IMR-90 (cell line): ENCODE data around the gene EFHD1.

Experiments
- ELK1 ChIP-seq: fragments of 150-350 bp; IDR thresholded peaks from 2 replicates; pipeline ENCODE4 v1.6.1; 2016; ENCODE audit warnings: low read depth, mild to moderate bottlenecking, low read length, moderate library complexity, borderline replicate concordance
- FOS ChIP-seq: fragments of 150-350 bp; IDR thresholded peaks from 2 replicates; pipeline ENCODE4 v1.6.1; 2016; ENCODE audit warnings: low read depth, low read length
- MAFK ChIP-seq: IDR thresholded peaks from 2 replicates; pipeline ENCODE4 v1.6.1; 2012; ENCODE audit warnings: low read depth, low read length, improper control_type of control experiment
- MAZ ChIP-seq: IDR thresholded peaks from 2 replicates; pipeline ENCODE4 v1.6.1; 2012; ENCODE audit warnings: low read depth, mild to moderate bottlenecking, low read length, improper control_type of control experiment, moderate library complexity, borderline replicate concordance
- POLR2A ChIP-seq: IDR thresholded peaks from 2 replicates; pipeline ENCODE4 v1.6.1; 2012; ENCODE audit warnings: mild to moderate bottlenecking, low read depth, low read length
- RAD21 ChIP-seq: IDR thresholded peaks from 2 replicates; pipeline ENCODE4 v1.6.1; 2012; ENCODE audit warnings: low read length, improper control_type of control experiment
- RCOR1 ChIP-seq: IDR thresholded peaks from 2 replicates; pipeline ENCODE4 v1.6.1; 2012; ENCODE audit warnings: mild to moderate bottlenecking, low read length, improper control_type of control experiment; ENCODE audit not compliant: insufficient replicate concordance
- RFX5 ChIP-seq: IDR thresholded peaks from 2 replicates; pipeline ENCODE4 v1.8.0; 2012; ENCODE audit warnings: low read depth, mild to moderate bottlenecking, low read length, moderate library complexity
- SMC3 ChIP-seq: fragments of 150-350 bp; IDR thresholded peaks from 2 replicates; pipeline ENCODE4 v1.6.1; 2016; ENCODE audit warnings: low read depth, mild to moderate bottlenecking, antibody characterized with exemption, low read length, moderate library complexity
- TF ChIP-seq, protein P1 (sequence below): conservative IDR thresholded peaks from 2 replicates; pipeline ENCODE4 v1.5.1; 2012; ENCODE audit warnings: mild to moderate bottlenecking, low read depth, low read length, improper control_type of control experiment
- TF ChIP-seq, protein P2 (sequence below): fragments of 150-350 bp; IDR thresholded peaks from 2 replicates; pipeline ENCODE4 v1.6.1; 2017; ENCODE audit warnings: mild to moderate bottlenecking, antibody characterized with exemption, low read length, low read depth

- TF ChIP-seq, protein P1, sequence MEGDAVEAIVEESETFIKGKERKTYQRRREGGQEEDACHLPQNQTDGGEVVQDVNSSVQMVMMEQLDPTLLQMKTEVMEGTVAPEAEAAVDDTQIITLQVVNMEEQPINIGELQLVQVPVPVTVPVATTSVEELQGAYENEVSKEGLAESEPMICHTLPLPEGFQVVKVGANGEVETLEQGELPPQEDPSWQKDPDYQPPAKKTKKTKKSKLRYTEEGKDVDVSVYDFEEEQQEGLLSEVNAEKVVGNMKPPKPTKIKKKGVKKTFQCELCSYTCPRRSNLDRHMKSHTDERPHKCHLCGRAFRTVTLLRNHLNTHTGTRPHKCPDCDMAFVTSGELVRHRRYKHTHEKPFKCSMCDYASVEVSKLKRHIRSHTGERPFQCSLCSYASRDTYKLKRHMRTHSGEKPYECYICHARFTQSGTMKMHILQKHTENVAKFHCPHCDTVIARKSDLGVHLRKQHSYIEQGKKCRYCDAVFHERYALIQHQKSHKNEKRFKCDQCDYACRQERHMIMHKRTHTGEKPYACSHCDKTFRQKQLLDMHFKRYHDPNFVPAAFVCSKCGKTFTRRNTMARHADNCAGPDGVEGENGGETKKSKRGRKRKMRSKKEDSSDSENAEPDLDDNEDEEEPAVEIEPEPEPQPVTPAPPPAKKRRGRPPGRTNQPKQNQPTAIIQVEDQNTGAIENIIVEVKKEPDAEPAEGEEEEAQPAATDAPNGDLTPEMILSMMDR: no peak
- no peak for TF ChIP-seq POLR2A
- no peak for TF ChIP-seq RFX5
- TF ChIP-seq RCOR1: no peak
- no peak for TF ChIP-seq RAD21
- TF ChIP-seq MAFK: no peak
- no peak for TF ChIP-seq MAZ
- TF ChIP-seq SMC3: no peak
- TF ChIP-seq FOS: no peak
- TF ChIP-seq ELK1: no peak
- TF ChIP-seq, protein P2, sequence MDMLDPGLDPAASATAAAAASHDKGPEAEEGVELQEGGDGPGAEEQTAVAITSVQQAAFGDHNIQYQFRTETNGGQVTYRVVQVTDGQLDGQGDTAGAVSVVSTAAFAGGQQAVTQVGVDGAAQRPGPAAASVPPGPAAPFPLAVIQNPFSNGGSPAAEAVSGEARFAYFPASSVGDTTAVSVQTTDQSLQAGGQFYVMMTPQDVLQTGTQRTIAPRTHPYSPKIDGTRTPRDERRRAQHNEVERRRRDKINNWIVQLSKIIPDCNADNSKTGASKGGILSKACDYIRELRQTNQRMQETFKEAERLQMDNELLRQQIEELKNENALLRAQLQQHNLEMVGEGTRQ: no peak
These were observed at the start of gene EFHD1 for GRCh38 chr2:232633413-232634205.
